GM18951 (cell line): Measurements from ENCODE around the gene UBB.

Experiments used
- POLR2A ChIP-seq: IDR thresholded peaks from 4 replicates; pipeline ENCODE4 v1.6.1; 2011; ENCODE audit warnings: mild to moderate bottlenecking; ENCODE audit not compliant: insufficient read length, insufficient read depth; ENCODE audit errors: extremely low read depth
- in situ Hi-C: fragments of 300-500 bp; cut with MboI; formaldehyde crosslinking; loops from one replicate; pipeline ENCODE4 v1.12.0; 2022; ENCODE audit warnings: low sequenced_read_pairs, mixed read lengths, inconsistent platforms; ENCODE audit not compliant: unreplicated experiment

The UBB gene

GRCh38 chr17:16415031-16415924 is 34.4 kb downstream of the UBB start, which contains the start of gene TRPV2:
Gene TRPV2, plus strand, starts transcription at chr17:16415571. Its CDS starts 2,098 bp downstream, at chr17:16417669.
- in situ Hi-C loops = no loop called here
- peak; percentile 65 for TF ChIP-seq POLR2A

- in situ Hi-C loops = no loop called here
- TF ChIP-seq POLR2A = no peak
Observed at GRCh38 chr17:16417399-16417798, 36.5 kb downstream of the UBB start.

GRCh38 chr17:16417896-16418684 is 37.2 kb downstream of the UBB start:
- no peak for TF ChIP-seq POLR2A
- in situ Hi-C loops = no loop called here

- TF ChIP-seq POLR2A = no peak
- in situ Hi-C loops = no loop called here
Observed at GRCh38 chr17:16418685-16419068, 37.8 kb downstream of the UBB start.

- TF ChIP-seq POLR2A = peak; percentile 23
- in situ Hi-C loops = no loop called here
Observed at GRCh38 chr17:16419074-16419928, 38.4 kb downstream of the UBB start.

- no peak for TF ChIP-seq POLR2A
- in situ Hi-C loops = no loop called here
Observed at GRCh38 chr17:16419929-16420271, 39.0 kb downstream of the UBB start.

- TF ChIP-seq POLR2A = no peak
- in situ Hi-C loops = no loop called here
Observed at GRCh38 chr17:16422416-16422815, 41.5 kb downstream of the UBB start.

- TF ChIP-seq POLR2A = no peak
- in situ Hi-C loops = no loop called here
Observed at GRCh38 chr17:16423226-16423872, 42.5 kb downstream of the UBB start.

GRCh38 chr17:16425202-16425601 is 44.3 kb downstream of the UBB start:
- in situ Hi-C loops = no loop called here
- TF ChIP-seq POLR2A = no peak

GRCh38 chr17:16425698-16426659 is 45.1 kb downstream of the UBB start:
- in situ Hi-C loops = no loop called here
- no peak for TF ChIP-seq POLR2A

GRCh38 chr17:16427020-16427419 is 46.1 kb downstream of the UBB start:
- in situ Hi-C loops = no loop called here
- no peak for TF ChIP-seq POLR2A
